Measurements from ENCODE around the gene SLC30A4.
A peak's percentile ranks its signal among the peaks of the same experiment; 100 is the strongest.

The SLC30A4 gene

GRCh38 chr15:45449395-45449794, 73.2 kb downstream of the SLC30A4 start:
- no peak for DNase-seq

GRCh38 chr15:45448066-45448915, 74.3 kb downstream of the SLC30A4 start:
- no peak for DNase-seq

GRCh38 chr15:45443645-45444044, 78.9 kb downstream of the SLC30A4 start:
- DNase-seq = no peak

- no peak for DNase-seq
Measured at GRCh38 chr15:45442507-45443135, 79.9 kb downstream of the SLC30A4 start.

GRCh38 chr15:45441686-45442085, 80.9 kb downstream of the SLC30A4 start:
- no peak for DNase-seq

GRCh38 chr15:45441036-45441435, 81.5 kb downstream of the SLC30A4 start:
- DNase-seq = no peak

GRCh38 chr15:45439521-45440260, 82.9 kb downstream of the SLC30A4 start:
- no peak for DNase-seq

- DNase-seq = no peak
Measured at GRCh38 chr15:45435124-45435903, 87.2 kb downstream of the SLC30A4 start.

GRCh38 chr15:45434078-45434567, 88.4 kb downstream of the SLC30A4 start:
- no peak for DNase-seq

- DNase-seq = no peak
Measured at GRCh38 chr15:45431511-45431910, 91.0 kb downstream of the SLC30A4 start.

GRCh38 chr15:45429941-45430792, 92.4 kb downstream of the SLC30A4 start:
- peak; percentile 81 to 88 for DNase-seq

Data from activated CD4-positive, alpha-beta T cell treated with anti-CD3 and anti-CD28 coated beads for 4 hours (primary cell).